ENCODE data around the gene CLK2.

DNA sequence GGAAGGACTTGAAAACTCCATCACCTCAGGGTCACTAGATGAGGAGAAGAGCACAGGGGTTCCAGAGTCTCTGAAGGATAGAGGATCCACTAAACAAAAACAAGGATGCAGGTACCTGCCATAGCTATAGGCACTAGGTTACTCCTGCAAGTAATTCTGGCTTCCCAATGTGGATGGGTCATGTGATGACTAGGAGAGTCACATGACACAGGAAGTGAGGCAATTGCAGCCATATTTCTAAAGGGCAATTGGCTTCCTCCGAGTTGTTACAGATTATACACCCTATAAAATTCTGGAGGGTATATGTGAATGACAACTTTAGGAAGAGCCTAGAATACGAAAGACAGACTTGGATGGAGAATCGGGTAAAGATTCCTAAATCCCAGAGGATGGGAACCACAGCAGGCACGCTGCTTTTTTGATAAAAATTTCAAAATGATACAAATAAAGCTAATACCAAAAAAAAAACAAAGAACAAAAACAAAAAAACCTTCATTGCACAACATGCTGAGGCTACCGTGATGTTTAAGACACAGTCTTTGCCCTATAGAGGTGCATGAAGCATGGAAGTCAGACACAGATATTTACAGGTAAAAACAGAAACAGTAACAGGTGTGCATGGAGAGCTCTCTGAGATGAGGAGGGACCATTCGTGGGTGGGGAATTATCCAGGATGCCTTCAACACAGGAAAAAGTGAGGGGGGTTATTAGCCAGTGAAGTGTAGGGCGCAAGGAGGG is 54.3 kb downstream of the CLK2 start:
- TF ChIP-seq POLR2A (IDR thresholded peaks at IDR 0.05), result no peak
- TF ChIP-seq CTCF (IDR thresholded peaks at IDR 0.05), result no peak

All from transverse colon (tissue), 3 donors.